K562 (cell line): ENCODE results near the gene HMGCLL1. TPM values are rescaled to one million over a fixed set of nuclear protein-coding genes. Genes with fewer than 3 reads are reported as not detected.

Experiments
- ATAC-seq: fragments of 200-7000 bp; cut with Tn5 transposase; 3 replicates; pipeline ENCODE4 v1.9.1; 2020; ENCODE audit warnings: moderate library complexity
- BruUV-seq: library from RNA; stranded (reverse); fragments of 400-500 nt; replicated peaks from 2 replicates; lab custom pipeline; 2021; lab: Mats Ljungman, UMichigan
- CTCF ChIA-PET: fragments of 300-600 bp; formaldehyde crosslinking; extraction: SDS; loops from one replicate; lab custom pipeline; 2021; ENCODE audit warnings: low intra/inter-chr PET ratio; lab: Yijun Ruan, JAX
- POLR2A ChIA-PET: fragments of 300-600, 350-650 bp; sonication (Branson Sonifier 250); formaldehyde crosslinking; extraction: SDS; loops from one replicate; lab custom pipeline; 2021; ENCODE audit warnings: antibody characterized with exemption, inconsistent platforms; lab: Yijun Ruan, JAX
- DNase-seq, 4 experiments: peaks; one replicate each; pipeline versions ENCODE4 v3.0.0 to v3.0.0-alpha.2; 2011 to 2018; ENCODE audit warnings: low spot score in 3 of 4, mixed read lengths in 3 of 4; ENCODE audit errors: extremely low read depth in 1 of 4
- FAIRE-seq: peaks from 2 replicates; lab custom pipeline; 2011; peaks lifted over from hg19 to GRCh38; lab: Jason Lieb, UNC
- H2AFZ ChIP-seq: 2 replicates; pipeline ENCODE4 v1.6.0; 2011; ENCODE audit warnings: low read depth, low read length, control low read depth, inconsistent platforms
- H3K27ac ChIP-seq: fragments of 200-600 bp; 3 replicates; pipeline ENCODE4 v1.8.0; 2011; ENCODE audit warnings: low read depth, mild to moderate bottlenecking, control low read depth, inconsistent platforms, low read length, moderate library complexity, mixed read lengths; ENCODE audit errors: extremely low read depth
- H3K27me3 ChIP-seq, 2 experiments: fragments of 300-600 bp in 1 of 2; 2 replicates in 1 of 2; 3 replicates in 1 of 2; pipeline versions ENCODE4 v1.6.0 to v1.8.0; 2011; ENCODE audit warnings: inconsistent platforms in 2 of 2, low read length in 2 of 2, mild to moderate bottlenecking in 1 of 2, mixed read lengths in 1 of 2, moderate library complexity in 1 of 2; ENCODE audit not compliant: control insufficient read depth in 2 of 2, insufficient read depth in 2 of 2
- H3K36me3 ChIP-seq: fragments of 300-600 bp; 3 replicates; pipeline ENCODE4 v1.8.0; 2011; ENCODE audit warnings: mild to moderate bottlenecking, low read length, inconsistent platforms; ENCODE audit not compliant: control insufficient read depth, insufficient read depth
- H3K4me1 ChIP-seq, 2 experiments: fragments of 200-600 bp in 1 of 2; replicated peaks in 1 of 2; 2 replicates in 1 of 2; 3 replicates in 1 of 2; pipeline versions ENCODE4 v1.5.1 to v1.8.0; 2011; ENCODE audit warnings: inconsistent platforms in 2 of 2, low read length in 2 of 2, mild to moderate bottlenecking in 1 of 2, mixed read lengths in 1 of 2, moderate library complexity in 1 of 2; ENCODE audit not compliant: control insufficient read depth in 2 of 2, insufficient read depth in 2 of 2
- H3K4me2 ChIP-seq: 2 replicates; pipeline ENCODE4 v1.6.1; 2011; ENCODE audit warnings: low read length, control low read depth, inconsistent platforms, mixed read lengths; ENCODE audit not compliant: insufficient read depth
- H3K4me3 ChIP-seq: fragments of 200-600 bp; sonication (generic), shearing (Covaris generic); 2 replicates; pipeline ENCODE4 v1.5.1; 2016; ENCODE audit warnings: control low read depth, inconsistent platforms
- H3K79me2 ChIP-seq: fragments of 200-600 bp; 3 replicates; pipeline ENCODE4 v1.8.0; 2011; ENCODE audit warnings: low read length, inconsistent platforms; ENCODE audit not compliant: control insufficient read depth, insufficient read depth
- H3K9ac ChIP-seq, 2 experiments: 2 replicates each; pipeline versions ENCODE4 v1.6.0 to v1.6.1; 2011; ENCODE audit warnings: low read depth in 2 of 2, low read length in 2 of 2, control low read depth in 1 of 2, inconsistent platforms in 1 of 2, mild to moderate bottlenecking in 1 of 2, mixed read lengths in 1 of 2; ENCODE audit not compliant: insufficient read depth in 1 of 2
- H3K9me1 ChIP-seq: one replicate; pipeline ENCODE4 v1.6.0; 2011; ENCODE audit warnings: inconsistent platforms, mild to moderate bottlenecking, low read length, moderate library complexity; ENCODE audit not compliant: control insufficient read depth, insufficient read depth
- H3K9me3 ChIP-seq: replicated peaks from 2 replicates; pipeline ENCODE4 v1.5.1; 2011; ENCODE audit warnings: low read depth, low read length, inconsistent platforms; ENCODE audit not compliant: control insufficient read depth, insufficient read depth
- H4K20me1 ChIP-seq: replicated peaks from 2 replicates; pipeline ENCODE4 v1.6.1; 2011; ENCODE audit warnings: low read length, inconsistent platforms, mixed read lengths; ENCODE audit not compliant: control insufficient read depth, insufficient read depth
- EP400 ChIP-seq: fragments of 450-650 bp; IDR thresholded peaks from 2 replicates; pipeline ENCODE4 v1.6.1; 2017; ENCODE audit warnings: antibody characterized with exemption, mild to moderate bottlenecking, moderate library complexity
- FIP1L1 ChIP-seq: fragments of 200-400 bp; formaldehyde crosslinking; IDR thresholded peaks from 2 replicates; pipeline ENCODE4 v1.6.1; 2018; ENCODE audit warnings: mild to moderate bottlenecking, low read depth, low read length; ENCODE audit not compliant: poor library complexity, severe bottlenecking
- HMG20A ChIP-seq: fragments of 450-650 bp; formaldehyde crosslinking; conservative IDR thresholded peaks from 2 replicates; pipeline ENCODE4 v1.4.0; 2020; ENCODE audit warnings: mild to moderate bottlenecking, mixed read lengths
- MCM3 ChIP-seq: fragments of 450-650 bp; IDR thresholded peaks from 2 replicates; pipeline ENCODE4 v1.6.1; 2016
- SIN3A ChIP-seq, 2 experiments: fragments of 150-350 bp in 1 of 2; IDR thresholded peaks; 2 replicates each; pipeline ENCODE4 v1.6.1; 2011 to 2016; ENCODE audit warnings: borderline replicate concordance in 2 of 2, low read depth in 2 of 2, low read length in 2 of 2, mild to moderate bottlenecking in 2 of 2, moderate library complexity in 2 of 2; ENCODE audit not compliant: control insufficient read depth in 1 of 2
- SIX5 ChIP-seq, 2 experiments: IDR thresholded peaks; 2 replicates each; pipeline ENCODE4 v1.6.1; 2011; ENCODE audit warnings: low read length in 2 of 2, borderline replicate concordance in 1 of 2, low read depth in 1 of 2, mild to moderate bottlenecking in 1 of 2, moderate library complexity in 1 of 2; ENCODE audit not compliant: insufficient read depth in 1 of 2
- SPI1 ChIP-seq: IDR thresholded peaks from 2 replicates; pipeline ENCODE4 v1.6.1; 2011; ENCODE audit warnings: low read depth, low read length, control low read depth, borderline replicate concordance
- TRIM24 ChIP-seq, 2 experiments: fragments of 450-650 bp; IDR thresholded peaks; 2 replicates each; pipeline ENCODE4 v1.6.1; 2016
- ZNF274 ChIP-seq: IDR thresholded peaks from 2 replicates; pipeline ENCODE4 v1.6.1; 2011; ENCODE audit warnings: low read depth, mild to moderate bottlenecking, low read length, moderate library complexity, borderline replicate concordance
- WGBS: fragments of 100-300 bp; shearing (Covaris generic); methylation state at CpG from one replicate; pipeline ENCODE4 v1.1.6; 2016; ENCODE audit warnings: low coverage, mixed read lengths; ENCODE audit not compliant: insufficient coverage; ENCODE audit errors: missing lambda C conversion rate; 5-methylcytosine and 5-hydroxymethylcytosine counted together
- in situ Hi-C: fragments of 300-500 bp; cut with MboI; formaldehyde crosslinking; loops from 4 replicates; pipeline ENCODE4 v1.15.0; 2018; ENCODE audit warnings: inconsistent platforms, mixed read lengths
- intact Hi-C: fragments of 100-400 bp; cut with micrococcal nuclease; formaldehyde crosslinking; loops from 2 replicates; pipeline ENCODE4 v1.14.2; 2022
- polyA plus RNA-seq, 8 experiments: library from polyadenylated mRNA; depleted of rRNA in 4 of 8; stranded (reverse) in 5 of 8; unstranded in 3 of 8; fragments of >200 nt; fragmentation: Nextera tagmentation in 2 of 8; fragmentation: Illumina TruSeq in 1 of 8; extraction: Ambion mirVana in 2 of 8; extraction: Trizol in 1 of 8; gene quantifications; 2 replicates each; pipeline versions ENCODE4 v1.2.1 to v1.2.3, GENCODE V29; 2011 to 2014; ENCODE audit warnings: inconsistent platforms in 1 of 8, missing spikeins in 1 of 8
- total RNA-seq, 7 experiments: library from RNA; depleted of rRNA in 6 of 7; stranded (reverse); fragments of >200 nt in 6 of 7; fragmentation: Illumina TruSeq in 2 of 7; extraction: Trizol in 2 of 7; gene quantifications; 2 replicates each; pipeline versions ENCODE4 v1.2.1 to v1.2.3, GENCODE V29; 2011 to 2021; ENCODE audit warnings: low replicate concordance in 1 of 7

Gene HMGCLL1
- total and polyA plus RNA-seq, 9 of the 15 experiments (the other 6 are each of a cell fraction or from before 2014, with no cell fraction given): not detected

DNA sequence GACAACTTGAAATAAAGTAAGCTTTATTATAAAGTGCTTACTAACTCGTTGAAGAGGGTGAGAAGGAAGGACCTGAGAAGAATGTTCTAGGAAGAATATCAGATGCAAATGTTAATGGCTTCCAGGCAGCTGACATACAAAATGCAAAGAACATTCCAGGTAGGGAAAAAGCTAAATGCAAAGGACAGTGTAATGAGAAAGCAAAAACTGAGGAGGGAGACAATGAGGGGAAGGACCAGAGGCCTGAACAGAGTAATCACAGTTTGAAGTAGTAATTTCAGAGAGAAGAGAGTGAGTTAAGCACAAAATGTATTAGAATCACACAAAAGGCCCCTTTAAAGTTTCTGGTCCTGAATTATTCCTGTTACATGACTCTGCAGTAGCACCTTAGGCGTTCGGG lies 81.3 kb downstream of the HMGCLL1 start:
- TF ChIP-seq ZNF274: no peak
- TF ChIP-seq HMG20A (CRISPR knock-in tag): no peak
- no peak for TF ChIP-seq SPI1
- no peak for TF ChIP-seq MCM3
- TF ChIP-seq SIX5 (IDR thresholded peaks at IDR 0.05; ENCODE audit: borderline replicate concordance in 1 of 2, insufficient read depth in 1 of 2, low read depth in 1 of 2, low read length in 2 of 2): no peak
- no peak for TF ChIP-seq FIP1L1
- TF ChIP-seq EP400: no peak
- no peak for TF ChIP-seq TRIM24 (IDR thresholded peaks at IDR 0.05)
- no peak for TF ChIP-seq SIN3A (IDR thresholded peaks at IDR 0.05; ENCODE audit: borderline replicate concordance in 2 of 2, control insufficient read depth in 1 of 2, low read depth in 2 of 2, low read length in 2 of 2)
- Histone ChIP-seq H3K79me2 (no peaks in the 10 kb centered on the region), H3K36me3 (no peaks in the 10 kb centered on the region), H3K9me3 (no peaks in the 10 kb centered on the region; the same call in 1 of the 2 replicates), H2AFZ (no peak overlapping the region), H4K20me1 (no peaks in the 10 kb centered on the region), H3K9ac (no peak overlapping the region), H3K4me1 (no peaks in the 10 kb centered on the region), H3K4me3 (no peak overlapping the region), H3K27ac (no peak overlapping the region), H3K9me1 (no peaks in the 10 kb centered on the region), H3K27me3 (no peaks in the 10 kb centered on the region), H3K4me2 (no peak overlapping the region)
- no TSS peak for BruUV-seq
- in situ Hi-C loops: no loop called here
- DNase-seq (no peak), FAIRE-seq (no peak), ATAC-seq (no peak)
- intact Hi-C loops: no loop called here
- 0% methylated on average over 3 of the region's 3 CpGs for WGBS
- CTCF ChIA-PET: no interaction called here
- POLR2A ChIA-PET: no interaction called here
